Measurements from ENCODE around the gene GP1BB.

GP1BB gene

GRCh38 chr22:19756288-19757128 lies 33.2 kb downstream of the GP1BB start:
- TF ChIP-seq, protein P1, sequence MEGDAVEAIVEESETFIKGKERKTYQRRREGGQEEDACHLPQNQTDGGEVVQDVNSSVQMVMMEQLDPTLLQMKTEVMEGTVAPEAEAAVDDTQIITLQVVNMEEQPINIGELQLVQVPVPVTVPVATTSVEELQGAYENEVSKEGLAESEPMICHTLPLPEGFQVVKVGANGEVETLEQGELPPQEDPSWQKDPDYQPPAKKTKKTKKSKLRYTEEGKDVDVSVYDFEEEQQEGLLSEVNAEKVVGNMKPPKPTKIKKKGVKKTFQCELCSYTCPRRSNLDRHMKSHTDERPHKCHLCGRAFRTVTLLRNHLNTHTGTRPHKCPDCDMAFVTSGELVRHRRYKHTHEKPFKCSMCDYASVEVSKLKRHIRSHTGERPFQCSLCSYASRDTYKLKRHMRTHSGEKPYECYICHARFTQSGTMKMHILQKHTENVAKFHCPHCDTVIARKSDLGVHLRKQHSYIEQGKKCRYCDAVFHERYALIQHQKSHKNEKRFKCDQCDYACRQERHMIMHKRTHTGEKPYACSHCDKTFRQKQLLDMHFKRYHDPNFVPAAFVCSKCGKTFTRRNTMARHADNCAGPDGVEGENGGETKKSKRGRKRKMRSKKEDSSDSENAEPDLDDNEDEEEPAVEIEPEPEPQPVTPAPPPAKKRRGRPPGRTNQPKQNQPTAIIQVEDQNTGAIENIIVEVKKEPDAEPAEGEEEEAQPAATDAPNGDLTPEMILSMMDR (IDR thresholded peaks at IDR 0.05): no peak
- H3K4me3 ChIP-seq: peak overlapping the region; percentile 62
- no peak overlapping the region for H3K27ac ChIP-seq
- no peak for DNase-seq (ENCODE audit: low spot score)

- no peak for DNase-seq (ENCODE audit: low spot score)
- Histone ChIP-seq H3K4me3 (peak overlapping the region; percentile 62), H3K27ac (no peak overlapping the region)
- TF ChIP-seq, protein P1 (IDR thresholded peaks at IDR 0.05): no peak
Measured at GRCh38 chr22:19757140-19757984, 34.0 kb downstream of the GP1BB start.

DNA sequence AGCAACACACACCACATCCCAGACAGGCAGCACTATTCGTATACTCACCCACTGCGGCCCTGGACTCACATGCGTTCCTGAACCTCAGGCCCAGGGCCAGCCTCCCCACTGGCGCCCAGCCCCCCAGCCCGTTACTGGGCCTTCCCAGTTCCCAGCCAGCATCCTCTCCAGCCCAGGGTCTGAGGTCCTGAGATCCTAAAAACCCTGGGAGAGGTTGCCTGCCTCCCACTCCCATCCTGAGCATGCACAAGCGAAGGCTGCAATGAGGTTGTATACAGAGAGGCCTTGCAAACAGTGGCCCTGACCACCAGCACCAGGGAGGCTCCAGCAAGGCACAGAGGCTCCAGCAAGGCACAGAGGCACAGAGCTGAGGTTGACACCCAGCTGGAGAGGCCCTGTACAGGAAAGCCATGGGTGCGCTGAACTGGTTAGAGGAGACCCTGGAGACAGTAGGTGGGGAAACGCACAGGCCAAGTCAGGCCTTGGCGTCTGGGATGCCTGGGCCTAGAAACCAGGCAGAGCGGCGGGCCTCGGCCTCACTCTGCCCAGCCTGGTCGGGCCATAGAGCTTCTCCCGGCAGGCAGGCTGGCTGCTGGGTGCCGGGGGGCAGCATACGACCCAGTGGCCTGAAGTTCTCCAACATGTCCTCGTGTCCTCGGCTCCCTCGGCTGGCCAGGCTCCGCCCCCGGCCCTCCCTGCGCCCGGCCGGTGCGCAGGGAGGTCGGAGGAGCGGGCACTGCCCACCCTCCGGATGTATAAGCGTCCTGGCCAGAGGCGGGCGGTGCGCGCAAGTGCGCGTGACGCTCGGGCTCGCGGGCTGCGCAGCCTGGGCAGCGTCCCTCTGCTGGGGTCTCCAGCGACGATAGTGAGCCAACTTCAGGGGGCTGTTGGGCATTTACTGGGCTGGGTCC lies 34.9 kb downstream of the GP1BB start:
- no peak overlapping the region for H3K4me3 ChIP-seq
- TF ChIP-seq, protein P1 (IDR thresholded peaks at IDR 0.05): no peak
- H3K27ac ChIP-seq: no peak overlapping the region
- no peak for DNase-seq (ENCODE audit: low spot score)

GRCh38 chr22:19758896-19759426 lies 35.6 kb downstream of the GP1BB start:
- no peak for DNase-seq (ENCODE audit: low spot score)
- no peak overlapping the region for H3K27ac ChIP-seq
- TF ChIP-seq, protein P1 (IDR thresholded peaks at IDR 0.05): no peak
- H3K4me3 ChIP-seq: peak overlapping the region; percentile 34

- TF ChIP-seq, protein P1 (IDR thresholded peaks at IDR 0.05): no peak
- DNase-seq (ENCODE audit: low spot score): no peak
- Histone ChIP-seq H3K27ac (no peak overlapping the region), H3K4me3 (peak overlapping the region; percentile 34)
Measured at GRCh38 chr22:19759427-19760057, 36.2 kb downstream of the GP1BB start.
